Upper lobe of left lung (tissue), 6 donors: Measurements from ENCODE around the gene NCCRP1. TPM values are rescaled to one million over a fixed set of nuclear protein-coding genes. Genes with fewer than 3 reads are reported as not detected.

Experiments used
- ATAC-seq, 2 donors: fragments of 200-7000 bp; cut with Tn5 transposase; one replicate each; pipeline ENCODE4 v1.9.1; 2022; ENCODE audit warnings: mild to moderate bottlenecking in 2 of 2, moderate library complexity in 2 of 2; ENCODE audit not compliant: low FRiP score in 2 of 2
- DNase-seq, 2 donors: peaks; one replicate each; pipeline ENCODE4 v3.0.0-alpha.2; 2019 to 2020
- H3K27ac ChIP-seq, 4 donors: fragments of 200-600 bp; sonication (generic); one replicate each; pipeline ENCODE4 v1.5.1; 2016 to 2019
- H3K27me3 ChIP-seq, 4 donors: fragments of 200-600 bp; sonication (generic); one replicate each; pipeline ENCODE4 v1.5.1; 2017 to 2019
- H3K36me3 ChIP-seq, 4 donors: fragments of 200-600 bp; sonication (generic); one replicate each; pipeline ENCODE4 v1.5.1; 2016 to 2019
- H3K4me1 ChIP-seq, 4 donors: fragments of 200-600 bp; sonication (generic); one replicate each; pipeline ENCODE4 v1.5.1; 2018 to 2019
- H3K4me3 ChIP-seq, 4 donors: fragments of 200-600 bp; sonication (generic); one replicate each; pipeline ENCODE4 v1.5.1; 2017 to 2019; ENCODE audit warnings: mild to moderate bottlenecking in 2 of 4, moderate library complexity in 1 of 4
- H3K9me3 ChIP-seq, 4 donors: fragments of 200-600 bp; sonication (generic); one replicate each; pipeline ENCODE4 v1.5.1; 2018 to 2019
- EP300 ChIP-seq, 4 donors: sonication (generic); formaldehyde crosslinking; IDR thresholded peaks; one replicate each; pipeline ENCODE4 v1.5.1; 2017; ENCODE audit warnings: antibody characterized with exemption in 4 of 4, control low read depth in 2 of 4
- POLR2A ChIP-seq, 4 donors: fragments of 450-650 bp; IDR thresholded peaks; one replicate each; pipeline ENCODE4 v1.5.1; 2016 to 2017; ENCODE audit warnings: antibody characterized with exemption in 4 of 4, mild to moderate bottlenecking in 2 of 4
- POLR2AphosphoS5 ChIP-seq, 2 donors: sonication (generic); formaldehyde crosslinking; IDR thresholded peaks; one replicate each; pipeline ENCODE4 v1.5.1; 2017; ENCODE audit warnings: antibody characterized with exemption in 2 of 2
- WGBS, 2 donors: methylation state at CpG; one replicate each; pipeline ENCODE4 v1.1.5; 2017 to 2018; 5-methylcytosine and 5-hydroxymethylcytosine counted together
- total RNA-seq, 6 donors: library from RNA; depleted of rRNA in 4 of 6; stranded (reverse); fragments of >200 nt in 4 of 6; gene quantifications; one replicate each; pipeline versions ENCODE4 v1.1.0 to v1.2.1, GENCODE V29; 2016 to 2021
- TF ChIP-seq, protein P1 (sequence below), 6 experiments: fragments of 450-650 bp in 4 of 6; fragments of 200-600 bp in 2 of 6; sonication (generic) in 2 of 6; IDR thresholded peaks; one replicate each; pipeline ENCODE4 v1.5.1; 2016 to 2019; ENCODE audit warnings: antibody characterized with exemption in 6 of 6
- donor health status: DM: no; HTN: no; CAD: no; lungs with moderate emphysema.
- donor health status: DM: no; HTN: yes; CAD: no; lungs with severe emphysema.

NCCRP1 gene
- total RNA-seq, 6 donors from 2014 or later: 0.47 TPM; not detected in 5

GRCh38 chr19:39155114-39155700, 41.6 kb upstream of the NCCRP1 start:
- Histone ChIP-seq H3K4me1 (peaks cover 62 to 78% (median 65%) of the 10 kb centered on the region in 4 donors), H3K27me3 (no peaks in the 10 kb centered on the region), H3K27ac (peak overlapping the region; percentile 31 to 65 (median 46)), H3K36me3 (peaks cover 0 to 4% (median 2%) of the 10 kb centered on the region in 4 donors), H3K4me3 (no peak overlapping the region), H3K9me3 (no peaks in the 10 kb centered on the region)
- ATAC-seq (no peak), DNase-seq (no peak)
- TF ChIP-seq, protein P1, sequence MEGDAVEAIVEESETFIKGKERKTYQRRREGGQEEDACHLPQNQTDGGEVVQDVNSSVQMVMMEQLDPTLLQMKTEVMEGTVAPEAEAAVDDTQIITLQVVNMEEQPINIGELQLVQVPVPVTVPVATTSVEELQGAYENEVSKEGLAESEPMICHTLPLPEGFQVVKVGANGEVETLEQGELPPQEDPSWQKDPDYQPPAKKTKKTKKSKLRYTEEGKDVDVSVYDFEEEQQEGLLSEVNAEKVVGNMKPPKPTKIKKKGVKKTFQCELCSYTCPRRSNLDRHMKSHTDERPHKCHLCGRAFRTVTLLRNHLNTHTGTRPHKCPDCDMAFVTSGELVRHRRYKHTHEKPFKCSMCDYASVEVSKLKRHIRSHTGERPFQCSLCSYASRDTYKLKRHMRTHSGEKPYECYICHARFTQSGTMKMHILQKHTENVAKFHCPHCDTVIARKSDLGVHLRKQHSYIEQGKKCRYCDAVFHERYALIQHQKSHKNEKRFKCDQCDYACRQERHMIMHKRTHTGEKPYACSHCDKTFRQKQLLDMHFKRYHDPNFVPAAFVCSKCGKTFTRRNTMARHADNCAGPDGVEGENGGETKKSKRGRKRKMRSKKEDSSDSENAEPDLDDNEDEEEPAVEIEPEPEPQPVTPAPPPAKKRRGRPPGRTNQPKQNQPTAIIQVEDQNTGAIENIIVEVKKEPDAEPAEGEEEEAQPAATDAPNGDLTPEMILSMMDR (IDR thresholded peaks at IDR 0.05): no peak
- TF ChIP-seq POLR2A (IDR thresholded peaks at IDR 0.05) (no peak), EP300 (IDR thresholded peaks at IDR 0.05) (no peak), POLR2AphosphoS5 (IDR thresholded peaks at IDR 0.05) (no peak)
- WGBS, 2 donors: 77 to 89% methylated on average over 8 to 11 of the region's 11 CpGs

- Histone ChIP-seq H3K9me3 (no peaks in the 10 kb centered on the region), H3K27me3 (no peaks in the 10 kb centered on the region), H3K4me3 (no peak overlapping the region), H3K36me3 (peaks cover 0 to 4% (median 2%) of the 10 kb centered on the region in 4 donors), H3K27ac (peak overlapping the region in 3 of 4 donors; percentile 49 to 65 (median 58)), H3K4me1 (peaks cover 68 to 81% (median 70%) of the 10 kb centered on the region in 4 donors)
- TF ChIP-seq POLR2A (IDR thresholded peaks at IDR 0.05): no peak
- no peak for TF ChIP-seq POLR2AphosphoS5 (IDR thresholded peaks at IDR 0.05)
- 81 to 90% methylated on average over 15 of the region's 15 CpGs for WGBS, 2 donors
- no peak for DNase-seq
- ATAC-seq: no peak
Measured at GRCh38 chr19:39155741-39156140, 41.0 kb upstream of the NCCRP1 start.

DNA sequence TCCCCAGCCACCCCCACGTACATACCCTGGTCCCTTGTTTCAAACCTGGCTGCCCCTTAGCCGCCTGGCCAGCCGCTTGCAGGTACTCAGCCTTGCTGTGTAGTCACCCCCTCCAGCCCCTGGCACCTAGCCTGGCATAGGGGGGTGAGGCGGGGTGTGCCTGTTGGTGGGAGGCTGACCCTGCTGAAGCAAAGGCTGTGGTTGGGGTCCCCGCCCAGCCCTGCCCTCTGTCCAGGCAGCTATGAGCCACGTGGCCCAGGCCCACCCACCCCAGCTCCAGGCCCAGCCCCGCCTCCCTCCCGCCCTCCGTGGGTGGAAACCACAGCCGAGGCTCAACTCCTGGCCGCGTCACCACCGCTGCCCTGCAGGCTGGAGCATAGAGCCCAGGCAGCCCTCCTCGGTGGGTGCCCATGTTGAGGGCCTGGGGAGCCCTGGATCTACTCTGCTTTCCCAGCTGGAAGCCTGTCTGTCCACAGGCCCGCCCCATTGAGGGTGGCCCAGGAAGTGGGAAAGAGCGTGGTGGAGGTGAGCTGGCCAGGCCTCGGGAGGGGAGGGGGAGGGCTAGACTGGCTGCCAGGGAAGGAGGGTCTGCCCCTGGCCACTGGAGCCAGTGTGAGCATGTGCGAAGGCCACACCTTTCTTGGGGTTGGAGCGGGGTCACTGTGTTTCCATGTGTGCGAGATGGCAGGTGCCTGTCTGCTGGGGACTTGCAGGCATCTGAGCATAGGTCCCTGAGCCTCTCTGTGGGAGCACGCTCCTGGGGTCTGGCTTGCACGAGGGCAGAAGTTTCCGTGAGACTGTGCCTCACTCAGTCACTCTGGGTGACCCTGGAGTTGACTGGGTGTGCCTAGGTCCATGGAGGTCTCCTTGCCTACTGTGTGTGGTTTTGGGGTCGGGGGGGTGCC, 40.2 kb upstream of the NCCRP1 start:
- Histone ChIP-seq H3K4me1 (peaks cover 73 to 82% (median 78%) of the 10 kb centered on the region in 4 donors), H3K36me3 (peaks cover 0 to 4% (median 2%) of the 10 kb centered on the region in 4 donors), H3K27ac (peak overlapping the region in 3 of 4 donors; percentile 49 to 65 (median 58)), H3K4me3 (peak overlapping the region in 1 of 4 donors; percentile 20), H3K27me3 (no peaks in the 10 kb centered on the region), H3K9me3 (no peaks in the 10 kb centered on the region)
- TF ChIP-seq EP300 (IDR thresholded peaks at IDR 0.05) (no peak), POLR2A (IDR thresholded peaks at IDR 0.05) (no peak), POLR2AphosphoS5 (IDR thresholded peaks at IDR 0.05) (no peak)
- TF ChIP-seq, protein P1 (IDR thresholded peaks at IDR 0.05): no peak
- DNase-seq: peak in 1 of 2 donors; percentile 33
- WGBS, 2 donors: 45 to 53% methylated on average over 8 to 17 of the region's 24 CpGs
- ATAC-seq: peak; percentile 12 to 39

- DNase-seq (no peak), ATAC-seq (no peak)
- H3K9me3 ChIP-seq: no peaks in the 10 kb centered on the region
- H3K36me3 ChIP-seq: peaks cover 0 to 4% (median 2%) of the 10 kb centered on the region in 4 donors
- TF ChIP-seq POLR2A (IDR thresholded peaks at IDR 0.05) (no peak), POLR2AphosphoS5 (IDR thresholded peaks at IDR 0.05) (no peak), EP300 (IDR thresholded peaks at IDR 0.05) (no peak)
- TF ChIP-seq, protein P1 (IDR thresholded peaks at IDR 0.05): no peak
- WGBS, 2 donors: 50 to 61% methylated on average over 10 to 23 of the region's 23 CpGs
- H3K27me3 ChIP-seq: no peaks in the 10 kb centered on the region
- H3K4me3 ChIP-seq: peak overlapping the region in 1 of 4 donors; percentile 20
- H3K4me1 ChIP-seq: peaks cover 73 to 90% (median 84%) of the 10 kb centered on the region in 4 donors
- peak overlapping the region in 2 of 4 donors; percentile 58 to 65 for H3K27ac ChIP-seq
Measured at GRCh38 chr19:39157275-39157996, 39.3 kb upstream of the NCCRP1 start.
